Germinal center (tissue), 1 donor: ENCODE measurements around the gene ILK.

Experiments
- DNase-seq: peaks from one replicate; pipeline ENCODE4 v3.0.0; 2012; ENCODE audit warnings: mixed read lengths, low spot score

ILK gene

DNA sequence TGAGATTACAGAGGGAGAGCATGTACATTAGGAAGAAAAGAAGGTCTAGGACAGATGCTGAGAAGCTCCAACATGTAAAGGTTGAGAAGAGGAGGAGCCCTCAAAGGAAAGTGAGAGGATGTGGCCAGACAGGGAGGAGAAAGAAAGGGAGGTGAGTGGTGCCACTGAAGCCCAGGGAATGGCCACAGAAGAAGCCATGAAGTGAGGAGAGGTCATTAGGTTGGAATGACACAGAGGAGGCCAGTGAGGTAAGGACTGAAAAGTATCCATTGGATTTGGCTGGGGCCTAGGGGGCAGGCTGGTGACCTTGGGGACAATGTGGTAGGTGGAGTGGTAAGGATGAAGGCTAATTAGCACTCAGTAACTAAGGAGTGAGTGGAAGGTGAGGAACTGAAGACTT lies 55.1 kb downstream of the ILK start:
- no peak for DNase-seq
